Jurkat, Clone E6-1 (cell line): ENCODE results near the gene ERG28.
"Not testable (repeated sequence)": the region's sequence is repeated elsewhere in the genome, so short reads cannot be mapped to it uniquely, and the experiment has no call there.

ENCODE experiments used
- DNase-seq: peaks from one replicate; pipeline ENCODE4 v3.0.0-alpha.2; 2011; ENCODE audit warnings: low read depth, low spot score
- H3K4me3 ChIP-seq: 2 replicates; pipeline ENCODE4 v1.5.1; 2011; ENCODE audit warnings: mild to moderate bottlenecking, low read length, control low read depth, moderate library complexity

Gene ERG28

DNA sequence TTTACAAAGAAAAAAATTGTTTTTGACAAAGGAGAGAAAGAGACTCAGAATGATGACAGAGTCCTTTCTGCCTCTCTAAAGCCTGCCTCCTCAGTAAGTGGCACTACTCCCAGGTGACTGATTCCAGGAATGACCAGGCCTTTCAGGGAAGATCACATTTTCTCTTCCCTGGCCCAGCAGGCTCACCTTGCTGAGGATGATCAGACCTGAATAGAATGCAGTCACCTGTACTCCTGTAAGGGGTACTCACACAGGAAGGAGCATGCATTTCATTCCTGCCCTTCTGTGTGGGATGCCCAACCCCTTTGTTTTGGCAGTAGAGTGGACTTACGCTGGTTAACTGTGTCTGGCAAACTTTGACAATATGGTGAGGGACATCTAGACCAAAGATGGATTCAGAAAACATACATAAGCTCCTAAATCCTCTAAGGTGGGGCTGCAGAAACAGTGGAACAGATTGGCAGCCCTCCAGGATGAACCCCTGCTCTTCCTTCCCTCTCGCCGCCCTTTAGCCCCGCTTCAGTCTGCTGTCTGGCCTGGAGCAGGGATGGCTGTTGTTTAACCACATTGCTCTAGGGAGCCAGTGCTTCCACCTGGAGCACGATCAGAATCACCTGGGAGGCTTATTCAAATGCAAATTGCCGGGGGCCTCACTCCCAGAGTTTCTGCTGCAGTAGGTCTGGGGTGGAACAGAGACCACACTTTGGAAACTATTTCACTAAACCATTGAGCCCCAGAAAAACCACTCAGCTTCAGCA is 29.8 kb downstream of the ERG28 start:
- no peak overlapping the region for H3K4me3 ChIP-seq
- DNase-seq = no peak

DNA sequence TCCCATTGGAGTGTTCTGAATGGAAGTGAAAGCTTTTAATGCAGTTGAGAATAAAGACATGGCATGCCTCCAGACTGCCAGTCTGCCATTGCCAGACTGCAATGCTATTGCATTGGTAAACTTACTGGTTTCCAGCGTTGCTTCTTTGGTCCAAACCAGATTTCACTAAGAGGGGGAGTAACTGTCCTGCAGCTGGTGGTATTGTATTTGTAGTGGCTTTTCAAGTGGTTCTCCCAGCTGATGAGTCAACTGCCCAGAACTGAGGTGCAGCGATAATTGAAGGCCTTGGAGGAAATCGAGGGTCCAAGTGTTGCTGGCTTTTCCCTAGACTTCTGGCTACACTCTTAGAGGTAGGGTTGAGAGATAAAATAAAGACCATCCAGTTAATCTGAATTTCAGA is 31.9 kb downstream of the ERG28 start:
- no peak for DNase-seq
- no peak overlapping the region for H3K4me3 ChIP-seq

DNA sequence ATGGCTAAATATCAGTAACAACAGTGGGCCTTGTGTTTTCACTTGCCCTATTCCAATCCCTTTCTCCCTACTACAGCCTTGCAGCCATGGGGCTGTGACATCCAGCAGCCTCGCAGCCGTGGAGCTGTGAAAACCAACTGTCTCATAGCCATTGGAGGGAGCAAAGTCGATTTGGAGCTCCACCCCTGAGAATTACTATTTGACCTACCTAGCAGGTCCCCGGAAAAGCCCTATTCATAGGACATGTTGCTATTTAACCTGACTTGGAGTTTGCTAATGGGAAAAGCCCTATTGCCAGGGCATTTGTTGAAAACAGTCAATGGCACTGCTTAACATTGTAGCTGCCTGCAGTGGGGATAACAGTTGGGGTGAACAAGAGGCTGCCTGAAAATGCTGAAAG is 33.3 kb downstream of the ERG28 start:
- DNase-seq = no peak

DNA sequence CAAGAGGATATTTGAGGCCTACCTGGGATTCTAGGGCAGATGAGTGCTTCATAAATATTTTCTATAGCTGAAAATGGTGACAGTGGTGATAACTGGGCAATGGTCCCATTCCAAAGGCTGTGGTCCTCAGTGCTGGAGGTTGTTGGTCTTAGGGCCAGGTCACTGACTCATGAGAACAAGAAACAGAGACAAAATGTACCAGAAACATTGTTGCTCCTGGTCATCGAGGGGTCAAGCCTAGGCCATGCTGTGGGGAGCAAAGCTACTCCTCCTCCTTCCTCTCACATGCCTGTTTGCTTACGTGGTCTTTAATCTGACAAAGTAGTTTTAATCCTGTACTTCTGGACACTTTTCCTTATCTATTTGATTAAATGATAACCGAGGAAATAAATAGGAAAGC is 33.8 kb downstream of the ERG28 start:
- no peak overlapping the region for H3K4me3 ChIP-seq
- DNase-seq = no peak

More for the DNA sequence above, 33.3 kb downstream of the ERG28 start:
- no peak overlapping the region for H3K4me3 ChIP-seq

DNA sequence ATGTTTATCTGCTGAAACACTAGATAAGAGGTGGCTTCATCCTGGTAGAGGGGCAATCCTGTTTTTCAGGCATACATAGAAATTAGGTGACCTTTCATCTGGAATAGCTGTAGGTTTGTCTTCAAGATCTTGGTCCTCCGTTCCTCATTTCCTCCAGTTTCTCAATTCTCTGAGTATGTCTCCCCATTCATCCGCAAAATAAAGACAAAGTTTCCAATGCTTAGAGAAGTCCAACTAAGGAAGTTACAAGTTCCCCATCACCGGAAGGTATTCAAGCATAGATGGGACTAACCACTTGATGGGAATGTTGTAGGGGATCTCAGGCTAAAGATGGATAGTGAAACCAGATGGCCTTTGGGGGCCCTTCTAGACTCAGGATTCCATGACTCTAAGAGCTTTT is 34.3 kb downstream of the ERG28 start:
- no peak for DNase-seq
- H3K4me3 ChIP-seq = no peak overlapping the region

DNA sequence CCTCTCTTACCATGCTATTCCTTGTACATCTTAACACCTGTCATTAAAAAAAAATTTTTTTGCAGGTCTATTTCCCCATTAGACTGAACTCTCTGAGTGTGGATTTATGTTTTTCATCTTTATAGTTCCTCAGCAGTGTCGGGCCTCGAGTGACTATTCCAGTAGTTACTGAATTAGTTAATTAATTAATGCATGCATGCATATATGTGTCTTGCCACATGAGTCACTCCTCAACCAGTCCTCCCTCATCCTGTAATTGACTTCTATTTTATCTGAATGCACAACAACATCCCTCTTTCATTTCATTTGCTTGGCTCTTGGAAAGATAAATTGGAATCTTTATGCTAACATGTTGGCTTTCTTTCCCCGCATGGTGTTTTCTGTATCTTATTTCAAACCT is 35.6 kb downstream of the ERG28 start:
- no peak for DNase-seq
- no peak overlapping the region for H3K4me3 ChIP-seq

DNA sequence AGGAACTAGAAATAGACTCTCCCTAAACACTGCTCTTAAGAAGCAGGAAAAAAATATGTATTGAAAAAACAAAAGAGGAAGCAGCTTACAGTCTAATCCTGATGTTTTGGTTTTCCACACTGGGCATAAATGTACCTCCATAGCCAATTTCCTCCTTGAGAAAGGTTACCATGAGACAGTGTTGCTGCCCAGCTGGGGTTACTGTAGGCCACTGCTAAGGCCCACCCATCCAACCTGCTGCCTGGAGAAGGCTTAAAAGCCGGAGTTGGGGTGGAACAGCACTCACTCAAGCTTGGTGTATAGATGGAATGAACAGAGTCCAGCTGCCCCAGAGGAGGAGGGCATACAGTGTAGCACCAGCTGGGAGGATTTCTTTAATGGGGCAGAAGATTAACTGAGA is 41.1 kb downstream of the ERG28 start:
- H3K4me3 ChIP-seq = no peak overlapping the region
- DNase-seq = no peak

DNA sequence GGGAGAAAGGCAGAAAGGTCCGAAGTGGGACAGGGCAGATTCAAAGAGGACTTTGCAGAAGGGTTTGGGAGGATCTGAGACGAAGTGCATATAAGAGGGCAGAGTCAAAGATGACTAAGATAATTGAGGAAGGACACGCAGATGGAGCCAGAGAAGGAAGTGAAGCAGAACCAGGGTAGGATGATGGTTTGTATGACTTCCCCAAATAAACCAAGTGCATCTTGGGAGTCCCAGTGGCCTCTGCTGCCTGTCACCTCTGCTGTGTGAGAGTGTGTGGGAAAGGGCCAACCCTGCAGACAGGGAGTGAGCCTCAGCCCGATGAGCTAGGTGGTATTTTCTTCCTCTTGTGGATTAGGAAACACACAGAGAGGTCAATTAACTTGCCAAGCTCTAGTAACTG is 45.5 kb downstream of the ERG28 start:
- DNase-seq = no peak
- no peak overlapping the region for H3K4me3 ChIP-seq

DNA sequence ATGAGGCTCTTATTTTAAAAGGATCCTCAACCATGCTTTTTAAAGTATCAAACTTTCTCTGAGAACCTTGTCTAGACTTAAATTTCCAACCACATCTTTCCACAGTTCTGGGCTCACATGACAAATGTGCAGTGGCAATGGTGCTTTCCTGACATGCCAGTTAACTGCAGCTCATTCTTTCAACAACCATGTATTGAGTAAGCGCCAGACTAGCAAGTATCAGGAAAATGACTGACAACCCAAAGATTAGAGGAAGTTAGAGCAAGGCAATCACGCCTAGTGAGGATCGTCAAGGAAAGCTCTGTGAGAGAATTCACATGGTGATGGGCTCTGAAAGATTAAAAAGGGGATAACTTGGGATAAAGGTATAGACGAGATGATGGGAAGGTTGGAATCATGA is 46.5 kb downstream of the ERG28 start:
- H3K4me3 ChIP-seq = no peak overlapping the region
- DNase-seq = no peak

DNA sequence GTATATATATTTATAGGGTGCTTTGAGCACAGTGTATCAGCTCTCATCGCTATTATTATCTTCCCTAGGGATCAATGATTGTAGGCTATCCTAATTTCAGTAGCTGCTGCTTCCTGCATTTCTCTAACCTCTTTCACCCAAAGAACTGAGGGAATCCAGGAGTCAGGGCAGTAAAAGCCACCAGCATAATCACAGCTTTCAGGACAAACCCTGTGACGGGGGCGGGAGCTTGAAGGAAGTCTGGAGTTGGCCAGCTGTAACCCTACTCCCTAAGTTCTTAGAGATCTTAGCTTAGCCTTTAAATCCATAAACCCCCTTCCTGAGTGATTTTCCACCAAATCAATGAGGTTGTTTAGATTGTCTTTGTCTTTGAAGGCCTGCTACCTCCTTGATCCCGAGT is 48.5 kb downstream of the ERG28 start:
- no peak overlapping the region for H3K4me3 ChIP-seq
- no peak for DNase-seq

DNA sequence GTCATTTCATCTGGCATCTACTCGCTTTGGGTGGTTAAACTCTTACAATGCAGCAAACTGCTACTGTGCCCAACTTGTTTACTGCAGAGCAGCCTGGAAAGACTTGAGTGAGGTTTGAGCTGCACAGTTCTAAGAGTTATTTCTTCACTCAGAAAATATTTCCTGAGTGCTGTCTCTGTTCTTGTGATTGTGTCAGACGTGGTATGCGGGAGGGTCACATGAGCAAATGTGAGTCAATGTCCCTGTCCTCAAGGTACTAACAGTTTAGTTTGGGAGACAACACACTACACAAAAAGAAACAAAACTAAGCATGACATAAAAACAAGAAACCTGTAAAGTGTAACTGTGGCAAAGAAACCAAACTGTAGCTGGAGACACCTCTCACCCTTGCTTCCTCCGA is 49.8 kb downstream of the ERG28 start:
- DNase-seq = no peak
- H3K4me3 ChIP-seq = no peak overlapping the region

DNA sequence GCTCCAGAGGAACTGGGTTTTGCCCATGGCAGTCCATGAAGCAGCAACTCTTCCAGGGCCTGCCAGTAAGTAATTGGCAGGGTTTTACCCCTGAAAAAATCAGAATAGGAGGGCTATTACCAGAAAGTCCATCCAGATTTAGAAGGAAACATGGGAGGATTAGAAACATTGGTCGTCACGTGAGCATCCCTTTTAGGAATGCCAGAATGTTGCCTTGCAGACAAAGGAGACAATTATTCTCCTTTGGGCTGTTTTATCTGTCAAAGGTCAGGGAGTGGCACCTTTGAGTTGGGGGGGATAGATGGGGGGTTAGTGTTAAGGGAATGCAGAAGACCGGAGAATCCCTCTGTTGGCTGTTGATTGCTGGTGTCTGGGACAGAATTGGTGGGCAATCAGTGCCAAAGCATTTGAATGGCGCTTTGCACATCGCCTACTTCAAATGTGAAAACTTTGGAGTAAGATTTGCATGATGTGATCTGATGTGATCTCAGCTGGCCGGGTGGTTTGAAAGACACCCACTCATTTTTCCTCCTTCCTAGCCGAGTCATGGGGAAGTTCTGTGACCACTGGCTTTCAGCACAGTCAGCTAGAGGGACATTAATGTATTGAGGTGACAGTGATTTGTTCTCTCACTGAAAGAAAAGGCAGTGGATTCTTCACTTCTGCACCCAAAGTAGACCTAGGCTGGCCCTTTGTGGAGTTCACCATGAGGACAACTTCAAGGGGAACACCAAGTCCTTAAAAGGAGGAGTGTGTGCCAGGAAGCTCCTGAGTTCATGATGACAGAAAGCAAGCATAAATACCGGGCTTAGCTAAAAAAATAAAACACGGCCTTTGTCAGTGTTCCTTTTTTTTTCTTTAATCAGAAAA is 50.8 kb downstream of the ERG28 start:
- H3K4me3 ChIP-seq = no peak overlapping the region
- no peak for DNase-seq

DNA sequence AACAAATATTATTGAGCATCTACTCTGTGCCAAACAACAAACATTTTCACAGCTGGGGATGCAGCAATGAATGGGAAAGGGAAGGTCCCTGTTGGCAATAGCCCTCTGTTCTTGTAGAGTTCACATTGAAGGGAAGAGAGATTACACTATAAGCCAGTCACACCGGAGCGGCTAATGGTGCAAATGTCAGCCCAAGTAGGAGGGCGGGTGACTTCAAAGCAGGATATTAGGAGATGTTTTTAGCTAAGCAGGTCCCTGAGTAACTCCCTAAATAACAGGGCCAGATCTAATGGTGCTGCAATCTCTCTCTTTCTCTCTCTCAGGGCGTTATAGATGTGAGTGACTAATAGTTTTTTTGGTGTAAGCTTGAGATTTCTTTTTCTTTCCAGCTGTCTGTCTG is 51.6 kb downstream of the ERG28 start:
- no peak for DNase-seq
- H3K4me3 ChIP-seq = no peak overlapping the region

DNA sequence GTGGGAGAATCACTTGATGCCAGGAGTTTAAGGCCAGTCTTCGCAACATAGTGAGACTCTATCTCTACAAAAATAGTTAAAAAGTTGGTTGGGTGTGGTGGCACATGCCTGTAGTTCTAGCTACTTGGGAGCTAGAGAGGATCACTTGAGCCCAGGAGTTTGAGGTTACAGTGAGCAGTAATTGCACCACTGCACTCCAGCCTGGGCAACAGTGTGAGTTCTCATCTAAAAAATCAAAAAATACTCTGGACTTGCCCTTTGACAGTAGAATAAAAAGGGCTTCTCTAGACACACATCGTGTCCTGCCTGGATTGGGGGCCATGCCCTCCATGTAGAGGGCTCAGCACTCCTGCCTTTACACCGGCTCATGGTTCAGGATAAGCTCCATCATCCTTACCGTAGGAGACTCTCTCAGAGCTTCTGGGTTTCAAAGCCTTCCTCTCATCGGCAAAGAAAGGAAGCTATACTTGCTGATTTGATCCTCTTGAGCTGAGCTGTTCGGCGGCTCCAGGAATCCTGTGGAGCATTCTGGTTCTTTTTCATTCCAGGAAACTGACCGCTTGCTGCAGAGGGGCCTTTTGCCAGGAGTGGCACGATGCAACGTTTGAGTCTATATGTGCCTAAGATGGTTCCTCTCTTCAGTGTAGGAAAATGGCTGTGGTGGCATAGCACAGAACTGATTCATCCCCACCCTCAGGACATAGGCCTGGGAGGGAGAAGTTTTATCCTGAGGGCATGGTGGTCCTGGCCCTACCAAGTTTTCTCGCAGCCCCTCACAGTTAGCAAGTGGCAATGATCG is 52.6 kb downstream of the ERG28 start:
- DNase-seq = no peak
- H3K4me3 ChIP-seq = no peak overlapping the region

DNA sequence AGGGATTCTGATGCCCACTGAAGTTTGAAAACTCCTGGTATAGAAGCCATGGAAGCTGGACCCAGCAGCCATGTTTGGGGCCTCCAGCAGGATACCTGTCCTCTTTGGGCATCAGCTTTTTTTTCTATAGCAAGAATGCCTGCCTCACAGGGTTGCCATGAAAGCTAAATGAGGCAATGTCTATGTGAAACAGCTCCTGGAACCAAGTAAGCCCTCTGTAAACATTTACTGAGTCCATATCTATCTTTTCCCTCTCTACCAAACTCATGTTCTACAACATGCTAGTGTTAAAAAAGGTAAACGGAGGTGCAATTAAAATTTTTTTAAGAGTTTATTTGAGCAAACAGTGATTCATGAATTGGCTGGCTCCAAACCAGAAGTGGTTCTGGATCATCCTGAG is 53.6 kb downstream of the ERG28 start:
- H3K4me3 ChIP-seq = no peak overlapping the region
- DNase-seq = no peak

DNA sequence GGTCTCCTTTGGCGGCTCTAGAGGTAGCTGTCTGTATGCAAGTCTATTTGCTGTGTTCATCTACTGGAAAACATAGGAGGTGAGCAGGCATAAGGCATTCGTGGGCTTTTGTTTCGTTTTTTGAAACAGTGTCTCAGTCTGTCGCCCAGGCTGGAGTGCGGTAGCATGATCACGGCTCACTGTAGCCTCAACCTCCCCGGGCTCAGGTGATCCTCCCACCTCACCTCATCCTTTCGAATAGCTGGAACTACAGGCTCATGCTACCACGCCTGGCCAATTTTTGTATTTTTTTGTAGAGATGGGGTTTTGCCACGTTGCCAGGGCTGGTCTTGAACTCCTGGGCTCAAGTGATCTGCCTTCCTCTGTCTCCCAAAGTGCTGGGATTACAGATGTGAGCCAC is 54.8 kb downstream of the ERG28 start:
- no peak for DNase-seq
- no peak overlapping the region for H3K4me3 ChIP-seq

DNA sequence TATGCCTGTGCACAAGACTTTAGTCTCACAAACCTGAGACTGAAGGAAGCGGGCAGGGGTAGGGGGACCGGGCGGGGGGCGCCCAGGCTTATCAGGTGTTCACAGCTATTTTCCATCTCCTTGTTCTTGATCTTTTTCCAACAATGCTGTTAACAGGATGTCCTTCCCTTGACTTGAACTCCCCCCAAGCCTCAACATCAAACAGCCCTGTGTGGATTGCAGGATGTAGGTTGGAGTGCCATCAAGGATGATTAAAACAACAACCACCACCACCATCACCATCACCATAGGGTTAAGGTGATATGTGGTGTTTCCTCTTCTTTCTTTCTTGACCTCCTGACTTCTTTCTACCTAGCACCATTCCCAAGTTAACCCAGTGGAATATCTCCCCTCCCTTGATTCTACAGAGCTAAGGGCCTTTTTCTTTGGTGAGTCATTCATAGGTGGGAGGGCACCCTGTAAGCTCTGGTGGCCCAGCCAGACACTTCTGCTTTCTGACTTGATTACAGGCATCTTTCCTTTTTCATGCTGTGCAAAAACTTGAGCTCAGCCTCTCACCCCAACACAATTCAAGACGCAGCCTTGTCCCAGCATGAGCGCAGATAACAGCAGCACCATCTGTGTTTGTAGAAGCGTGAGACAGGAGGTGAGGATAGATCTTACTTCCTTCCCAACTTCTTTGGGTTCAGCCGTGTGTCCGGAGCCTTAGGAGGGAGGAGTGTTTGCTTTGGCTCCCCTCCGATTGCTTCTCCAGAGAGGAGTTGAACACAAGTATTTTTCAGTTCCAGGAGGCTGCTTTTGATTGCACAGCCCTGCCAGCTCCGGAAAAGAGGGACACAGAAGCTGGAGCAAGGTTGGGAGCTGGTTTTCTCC is 55.5 kb downstream of the ERG28 start:
- no peak for DNase-seq
- H3K4me3 ChIP-seq = no peak overlapping the region

DNA sequence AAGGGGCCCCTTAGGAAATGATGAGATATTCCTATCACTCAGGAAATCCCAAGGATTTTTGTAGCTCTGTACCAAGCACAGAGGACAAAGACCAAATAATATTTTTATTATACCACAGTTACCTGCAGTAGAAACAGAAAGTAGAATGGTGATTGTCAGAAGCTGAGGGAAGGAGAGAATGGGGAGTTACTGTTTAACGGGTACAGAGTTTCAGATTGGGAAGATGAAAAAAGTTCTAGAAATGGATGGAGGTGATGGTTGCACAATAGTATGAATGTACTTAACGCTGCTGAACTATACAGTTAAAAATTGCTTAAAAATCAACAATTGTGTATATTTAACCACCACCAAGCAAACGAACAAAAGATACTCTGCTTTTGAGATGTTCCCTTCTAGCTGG is 58.2 kb downstream of the ERG28 start:
- no peak for DNase-seq
- H3K4me3 ChIP-seq = no peak overlapping the region

DNA sequence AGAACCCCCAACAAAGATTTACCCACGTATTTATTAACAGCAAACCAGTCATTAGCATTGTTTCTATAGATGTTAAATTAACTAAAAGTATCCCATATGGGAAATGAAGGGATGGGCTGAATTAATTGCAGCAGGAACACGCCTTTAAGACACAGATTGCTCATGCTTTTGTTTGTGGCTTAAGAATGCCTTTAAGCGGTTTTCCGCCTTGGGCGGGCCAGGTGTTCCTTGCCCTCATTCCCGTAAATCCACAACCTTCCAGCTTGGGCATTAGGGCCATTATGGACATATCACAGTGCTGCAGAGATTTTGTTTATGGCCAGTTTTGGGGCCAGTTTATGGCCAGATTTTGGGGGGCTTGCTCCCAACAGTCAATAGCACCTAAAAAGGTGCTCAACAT is 59.6 kb downstream of the ERG28 start:
- DNase-seq, H3K4me3 ChIP-seq: not testable (repeated sequence)
